OCI-LY1 (cell line): Measurements from ENCODE around the gene FRAS1.

Experiments used
- H2AFZ ChIP-seq: fragments of 200-600 bp; sonication (generic), shearing (Covaris generic); 2 replicates; pipeline ENCODE4 v1.6.0; 2014; ENCODE audit warnings: antibody characterized with exemption, mild to moderate bottlenecking, low read length
- H3F3A ChIP-seq: fragments of 200-600 bp; sonication (generic), shearing (Covaris generic); 2 replicates; pipeline ENCODE4 v1.6.0; 2014; ENCODE audit warnings: mild to moderate bottlenecking, antibody characterized with exemption, low read length, moderate library complexity; ENCODE audit not compliant: insufficient read depth
- H3K27ac ChIP-seq: fragments of 200-600 bp; sonication (generic); 2 replicates; pipeline ENCODE4 v1.5.1; 2014; ENCODE audit warnings: low read length, mixed run types, mild to moderate bottlenecking, low read depth; ENCODE audit not compliant: poor library complexity, severe bottlenecking
- H3K27me3 ChIP-seq: fragments of 200-600 bp; sonication (generic); 2 replicates; pipeline ENCODE4 v1.6.0; 2014; ENCODE audit warnings: antibody characterized with exemption, mild to moderate bottlenecking, low read length, moderate library complexity; ENCODE audit not compliant: insufficient read depth
- H3K36me3 ChIP-seq: fragments of 200-600 bp; sonication (generic); 2 replicates; pipeline ENCODE4 v1.6.1; 2014; ENCODE audit warnings: mild to moderate bottlenecking, antibody characterized with exemption, low read length, moderate library complexity, mixed read lengths; ENCODE audit not compliant: insufficient read depth
- H3K4me1 ChIP-seq: fragments of 200-600 bp; sonication (generic); 2 replicates; pipeline ENCODE4 v1.5.1; 2014; ENCODE audit warnings: mild to moderate bottlenecking, low read length, moderate library complexity; ENCODE audit not compliant: insufficient read depth, severe bottlenecking
- H3K4me2 ChIP-seq: fragments of 200-600 bp; sonication (generic), shearing (Covaris generic); 2 replicates; pipeline ENCODE4 v1.6.1; 2014; ENCODE audit warnings: low read length
- H3K4me3 ChIP-seq: fragments of 200-600 bp; sonication (generic); 2 replicates; pipeline ENCODE4 v1.5.1; 2014; ENCODE audit warnings: low read length, low read depth, mild to moderate bottlenecking, mixed read lengths; ENCODE audit not compliant: poor library complexity, severe bottlenecking
- H3K79me2 ChIP-seq: fragments of 200-600 bp; shearing (Covaris generic); 2 replicates; pipeline ENCODE4 v1.6.1; 2016; ENCODE audit warnings: mixed run types, low read length, mixed read lengths; ENCODE audit not compliant: insufficient read depth
- H3K9ac ChIP-seq: fragments of 200-600 bp; sonication (generic), shearing (Covaris generic); 2 replicates; pipeline ENCODE4 v1.6.1; 2014; ENCODE audit warnings: mild to moderate bottlenecking, low read length, mixed read lengths
- H3K9me2 ChIP-seq: fragments of 200-600 bp; sonication (generic), shearing (Covaris generic); 2 replicates; pipeline ENCODE4 v1.6.1; 2014; ENCODE audit warnings: low read depth, mild to moderate bottlenecking, low read length, mixed read lengths
- H3K9me3 ChIP-seq: fragments of 200-600 bp; shearing (Covaris generic); 2 replicates; pipeline ENCODE4 v1.6.1; 2014; ENCODE audit warnings: low read length, mixed read lengths
- H4K20me1 ChIP-seq: fragments of 200-600 bp; sonication (generic), shearing (Covaris generic); 2 replicates; pipeline ENCODE4 v1.6.0; 2016; ENCODE audit warnings: mild to moderate bottlenecking, low read length; ENCODE audit not compliant: insufficient read depth
- EZH2 ChIP-seq: fragments of 200-600 bp; sonication (generic), shearing (Covaris generic); IDR thresholded peaks from 2 replicates; pipeline ENCODE4 v1.8.0; 2017; ENCODE audit warnings: borderline replicate concordance, mixed run types, mild to moderate bottlenecking, antibody characterized with exemption, low read length, moderate library complexity, mixed read lengths
- TF ChIP-seq, protein P1 (sequence below): fragments of 200-600 bp; sonication (generic), shearing (Covaris generic); IDR thresholded peaks from 2 replicates; pipeline ENCODE4 v1.5.1; 2017; ENCODE audit warnings: mild to moderate bottlenecking, antibody characterized with exemption, low read length, moderate library complexity, mixed read lengths

The FRAS1 gene

DNA sequence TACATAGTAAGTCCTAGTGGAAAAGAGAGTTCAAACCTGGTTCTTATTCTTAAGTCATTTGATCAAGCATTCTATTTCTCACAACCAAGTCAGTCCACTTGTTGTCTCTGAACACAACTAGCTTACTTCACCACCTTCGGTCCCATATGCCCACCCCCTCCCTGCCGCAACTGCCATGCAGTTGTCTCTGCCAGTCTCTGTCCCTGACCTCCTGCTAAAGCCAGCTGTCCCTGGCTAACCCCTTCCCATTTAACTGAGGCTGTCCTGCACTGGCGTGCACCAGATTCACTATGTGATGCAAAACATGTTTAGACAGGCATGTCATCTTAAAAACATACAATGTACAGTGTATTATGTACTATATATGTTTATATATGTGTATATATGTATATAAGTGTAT, 12.7 kb downstream of the FRAS1 start:
- no peaks in the 10 kb centered on the region for H3K36me3 ChIP-seq
- no peaks in the 10 kb centered on the region for H3K9me2 ChIP-seq
- H3F3A ChIP-seq = no peaks in the 10 kb centered on the region
- no peak overlapping the region for H2AFZ ChIP-seq
- no peaks in the 10 kb centered on the region for H3K27me3 ChIP-seq
- no peak overlapping the region for H3K27ac ChIP-seq
- H3K4me2 ChIP-seq = no peak overlapping the region
- no peak overlapping the region for H3K9ac ChIP-seq
- H3K9me3 ChIP-seq = no peaks in the 10 kb centered on the region
- no peaks in the 10 kb centered on the region for H4K20me1 ChIP-seq
- H3K4me3 ChIP-seq = no peak overlapping the region
- TF ChIP-seq, protein P1, sequence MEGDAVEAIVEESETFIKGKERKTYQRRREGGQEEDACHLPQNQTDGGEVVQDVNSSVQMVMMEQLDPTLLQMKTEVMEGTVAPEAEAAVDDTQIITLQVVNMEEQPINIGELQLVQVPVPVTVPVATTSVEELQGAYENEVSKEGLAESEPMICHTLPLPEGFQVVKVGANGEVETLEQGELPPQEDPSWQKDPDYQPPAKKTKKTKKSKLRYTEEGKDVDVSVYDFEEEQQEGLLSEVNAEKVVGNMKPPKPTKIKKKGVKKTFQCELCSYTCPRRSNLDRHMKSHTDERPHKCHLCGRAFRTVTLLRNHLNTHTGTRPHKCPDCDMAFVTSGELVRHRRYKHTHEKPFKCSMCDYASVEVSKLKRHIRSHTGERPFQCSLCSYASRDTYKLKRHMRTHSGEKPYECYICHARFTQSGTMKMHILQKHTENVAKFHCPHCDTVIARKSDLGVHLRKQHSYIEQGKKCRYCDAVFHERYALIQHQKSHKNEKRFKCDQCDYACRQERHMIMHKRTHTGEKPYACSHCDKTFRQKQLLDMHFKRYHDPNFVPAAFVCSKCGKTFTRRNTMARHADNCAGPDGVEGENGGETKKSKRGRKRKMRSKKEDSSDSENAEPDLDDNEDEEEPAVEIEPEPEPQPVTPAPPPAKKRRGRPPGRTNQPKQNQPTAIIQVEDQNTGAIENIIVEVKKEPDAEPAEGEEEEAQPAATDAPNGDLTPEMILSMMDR = no peak
- TF ChIP-seq EZH2 = no peak
- H3K79me2 ChIP-seq = no peaks in the 10 kb centered on the region
- H3K4me1 ChIP-seq = no peaks in the 10 kb centered on the region

DNA sequence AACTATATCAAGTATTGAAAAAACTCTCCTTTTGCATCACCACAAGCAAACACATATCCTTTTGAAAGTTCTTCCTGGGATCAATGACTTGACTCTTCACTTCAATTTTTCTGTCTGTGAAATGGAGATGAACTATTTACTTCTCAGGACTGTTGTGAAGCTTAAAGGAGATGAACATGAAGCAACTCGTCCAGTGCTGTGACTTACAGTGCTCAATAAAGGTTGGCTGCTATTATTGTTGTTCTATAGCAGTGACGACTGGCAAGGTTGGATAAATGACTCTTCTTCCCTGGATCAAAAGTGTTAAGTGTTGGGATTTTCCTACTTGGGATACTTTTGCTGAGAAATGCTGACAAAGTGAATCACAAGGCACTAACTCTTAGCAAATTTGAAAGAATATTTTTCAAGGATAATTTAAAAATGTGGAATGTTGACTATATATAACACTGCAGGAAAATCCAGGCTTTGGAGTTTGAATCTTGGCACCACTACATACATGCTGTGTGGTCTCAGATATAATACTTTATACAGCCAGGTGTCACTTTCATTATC, 13.7 kb downstream of the FRAS1 start:
- Histone ChIP-seq H2AFZ (no peak overlapping the region), H3K79me2 (no peaks in the 10 kb centered on the region), H3K4me2 (no peak overlapping the region), H3K9ac (no peak overlapping the region), H3K4me3 (no peak overlapping the region), H3K9me3 (no peaks in the 10 kb centered on the region), H3K4me1 (no peaks in the 10 kb centered on the region), H4K20me1 (no peaks in the 10 kb centered on the region), H3K27me3 (no peaks in the 10 kb centered on the region), H3K9me2 (no peaks in the 10 kb centered on the region), H3K27ac (no peak overlapping the region), H3K36me3 (no peaks in the 10 kb centered on the region), H3F3A (no peaks in the 10 kb centered on the region)
- TF ChIP-seq, protein P1 = no peak
- TF ChIP-seq EZH2 = no peak

DNA sequence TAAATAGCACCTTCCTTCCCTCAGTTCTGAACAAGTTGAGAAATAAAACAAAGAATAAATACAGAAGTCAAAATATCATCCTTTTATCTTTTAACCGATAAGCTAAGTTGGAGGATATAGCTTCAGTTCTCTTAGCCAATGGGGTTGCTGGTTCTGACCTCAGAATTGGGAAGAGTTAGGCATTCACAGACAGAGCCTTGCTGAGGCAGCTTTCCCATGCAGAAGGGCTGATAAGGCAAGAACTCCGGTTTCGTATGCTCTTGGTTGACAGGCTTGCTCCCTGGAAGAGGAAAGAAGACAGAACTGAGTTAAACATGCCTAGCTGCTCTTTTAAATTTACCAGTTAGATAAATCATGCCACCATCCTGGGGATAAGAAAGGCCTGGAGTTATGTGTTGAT, 17.6 kb downstream of the FRAS1 start:
- Histone ChIP-seq H3K36me3 (no peaks in the 10 kb centered on the region), H3K27ac (no peak overlapping the region), H3F3A (no peaks in the 10 kb centered on the region), H3K9me2 (no peaks in the 10 kb centered on the region), H3K9me3 (no peaks in the 10 kb centered on the region), H3K4me2 (no peak overlapping the region), H2AFZ (no peak overlapping the region), H3K4me1 (no peaks in the 10 kb centered on the region), H4K20me1 (no peaks in the 10 kb centered on the region), H3K4me3 (no peak overlapping the region), H3K27me3 (no peaks in the 10 kb centered on the region), H3K9ac (no peak overlapping the region), H3K79me2 (no peaks in the 10 kb centered on the region)
- TF ChIP-seq, protein P1 = no peak
- TF ChIP-seq EZH2 = no peak
